ENCODE results near the gene ZDHHC11.

Gene ZDHHC11

DNA sequence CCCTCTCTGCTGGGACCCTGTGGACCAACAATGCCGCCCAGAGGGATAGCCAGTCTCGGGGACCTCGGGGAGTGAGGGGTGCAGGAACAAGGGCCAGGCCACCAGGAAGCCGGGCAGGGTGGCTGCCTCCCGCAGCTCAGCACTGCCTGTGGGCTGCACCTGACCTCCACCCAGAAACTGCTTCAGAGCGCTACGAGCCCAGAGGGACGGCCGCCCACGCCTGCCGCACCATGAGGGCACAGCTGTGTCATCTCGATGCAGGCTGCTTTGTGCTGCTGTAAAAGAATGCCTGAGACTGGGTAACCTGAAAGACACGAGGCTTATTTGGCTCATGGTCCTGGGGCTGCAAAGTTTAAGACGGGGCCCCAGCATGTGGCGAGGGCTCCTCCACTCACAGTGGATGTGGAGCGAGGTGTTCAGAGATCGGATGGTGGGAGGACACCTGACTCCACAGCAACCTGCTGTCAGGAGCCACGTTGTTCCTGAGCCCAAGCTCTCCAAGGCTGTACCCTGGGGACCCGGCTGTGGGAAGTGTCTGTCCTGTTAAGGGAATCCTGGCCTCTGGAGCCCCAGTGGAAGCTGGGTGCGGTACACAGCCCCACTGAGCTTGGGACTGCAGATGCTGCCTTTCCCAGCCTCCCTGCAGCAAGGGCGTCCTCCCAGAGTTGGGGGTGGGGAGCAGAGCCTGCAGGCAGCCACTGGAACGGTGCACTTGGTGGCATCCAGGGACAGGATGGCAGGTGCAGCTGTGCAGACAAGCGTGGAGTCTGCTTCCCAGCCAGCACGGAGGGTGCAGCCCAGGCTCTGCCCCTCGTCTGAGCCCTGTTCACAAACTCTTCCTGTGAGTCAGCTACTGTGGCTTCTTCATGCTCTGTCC is 11.8 kb upstream of the ZDHHC11 start:
- Histone ChIP-seq H3K9me3 (no peaks in the 10 kb centered on the region), H3K27me3 (no peaks in the 10 kb centered on the region), H3K4me3 (ENCODE audit: low read depth, low read length) (no peak overlapping the region), H3K36me3 (peaks cover 48% of the 10 kb centered on the region), H3K4me1 (peaks cover 3% of the 10 kb centered on the region; the same call in 1 of the 2 replicates)
- peak; percentile 81 for DNase-seq
- TF ChIP-seq, protein P1, sequence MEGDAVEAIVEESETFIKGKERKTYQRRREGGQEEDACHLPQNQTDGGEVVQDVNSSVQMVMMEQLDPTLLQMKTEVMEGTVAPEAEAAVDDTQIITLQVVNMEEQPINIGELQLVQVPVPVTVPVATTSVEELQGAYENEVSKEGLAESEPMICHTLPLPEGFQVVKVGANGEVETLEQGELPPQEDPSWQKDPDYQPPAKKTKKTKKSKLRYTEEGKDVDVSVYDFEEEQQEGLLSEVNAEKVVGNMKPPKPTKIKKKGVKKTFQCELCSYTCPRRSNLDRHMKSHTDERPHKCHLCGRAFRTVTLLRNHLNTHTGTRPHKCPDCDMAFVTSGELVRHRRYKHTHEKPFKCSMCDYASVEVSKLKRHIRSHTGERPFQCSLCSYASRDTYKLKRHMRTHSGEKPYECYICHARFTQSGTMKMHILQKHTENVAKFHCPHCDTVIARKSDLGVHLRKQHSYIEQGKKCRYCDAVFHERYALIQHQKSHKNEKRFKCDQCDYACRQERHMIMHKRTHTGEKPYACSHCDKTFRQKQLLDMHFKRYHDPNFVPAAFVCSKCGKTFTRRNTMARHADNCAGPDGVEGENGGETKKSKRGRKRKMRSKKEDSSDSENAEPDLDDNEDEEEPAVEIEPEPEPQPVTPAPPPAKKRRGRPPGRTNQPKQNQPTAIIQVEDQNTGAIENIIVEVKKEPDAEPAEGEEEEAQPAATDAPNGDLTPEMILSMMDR (IDR thresholded peaks at IDR 0.05; ENCODE audit: low read depth, low read length): no peak

DNA sequence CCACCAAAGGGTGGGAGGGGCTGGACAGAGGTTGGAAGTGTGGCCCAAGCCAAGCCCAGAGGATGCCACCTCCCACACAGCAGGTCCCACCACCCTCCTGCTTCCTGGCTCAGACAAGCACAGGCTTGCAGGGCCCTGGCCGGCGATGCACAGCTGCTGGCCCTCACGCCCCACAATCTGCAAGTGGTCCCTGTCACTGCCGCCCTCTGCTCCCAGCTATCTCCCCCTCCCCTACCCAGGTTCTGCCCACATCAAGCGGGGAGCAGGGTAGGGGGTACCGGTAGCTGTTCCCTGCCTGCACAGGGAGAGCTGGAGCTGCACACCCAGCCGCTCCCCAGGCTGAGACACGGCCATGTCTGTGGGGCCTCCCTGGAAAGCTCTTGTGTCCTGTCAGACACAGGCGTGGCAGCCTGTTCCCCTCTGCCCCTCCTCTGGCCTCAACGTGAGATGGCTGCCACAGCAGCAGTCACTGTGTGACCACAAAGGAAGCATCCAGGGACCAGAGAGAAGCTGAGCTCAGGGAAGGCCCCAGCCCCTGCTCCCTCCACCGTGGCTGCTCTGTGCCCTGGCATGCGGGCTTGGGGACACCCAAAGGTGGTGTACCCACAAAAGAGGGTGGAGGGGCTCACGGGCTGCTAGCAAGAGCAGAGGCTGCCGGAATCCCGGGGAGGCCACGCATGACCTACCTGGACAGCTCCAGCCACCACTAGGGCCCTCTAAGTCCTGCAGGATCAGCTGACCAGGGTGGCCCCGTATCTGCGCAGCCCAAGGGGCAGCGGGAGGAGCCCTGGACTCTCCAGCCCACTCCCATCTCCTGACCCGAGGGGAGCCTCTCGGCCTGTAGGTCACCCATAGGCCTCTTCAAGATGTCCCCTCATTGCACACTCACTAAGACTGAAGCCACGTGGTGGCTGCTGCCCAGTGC is 10.9 kb upstream of the ZDHHC11 start:
- H3K9me3 ChIP-seq: no peaks in the 10 kb centered on the region
- no peak for DNase-seq
- H3K4me1 ChIP-seq: peaks cover 8% of the 10 kb centered on the region; the same call in 1 of the 2 replicates
- no peak overlapping the region for H3K4me3 ChIP-seq (ENCODE audit: low read depth, low read length)
- peaks cover 40% of the 10 kb centered on the region for H3K36me3 ChIP-seq
- no peaks in the 10 kb centered on the region for H3K27me3 ChIP-seq
- TF ChIP-seq, protein P1 (IDR thresholded peaks at IDR 0.05; ENCODE audit: low read depth, low read length): no peak

DNA sequence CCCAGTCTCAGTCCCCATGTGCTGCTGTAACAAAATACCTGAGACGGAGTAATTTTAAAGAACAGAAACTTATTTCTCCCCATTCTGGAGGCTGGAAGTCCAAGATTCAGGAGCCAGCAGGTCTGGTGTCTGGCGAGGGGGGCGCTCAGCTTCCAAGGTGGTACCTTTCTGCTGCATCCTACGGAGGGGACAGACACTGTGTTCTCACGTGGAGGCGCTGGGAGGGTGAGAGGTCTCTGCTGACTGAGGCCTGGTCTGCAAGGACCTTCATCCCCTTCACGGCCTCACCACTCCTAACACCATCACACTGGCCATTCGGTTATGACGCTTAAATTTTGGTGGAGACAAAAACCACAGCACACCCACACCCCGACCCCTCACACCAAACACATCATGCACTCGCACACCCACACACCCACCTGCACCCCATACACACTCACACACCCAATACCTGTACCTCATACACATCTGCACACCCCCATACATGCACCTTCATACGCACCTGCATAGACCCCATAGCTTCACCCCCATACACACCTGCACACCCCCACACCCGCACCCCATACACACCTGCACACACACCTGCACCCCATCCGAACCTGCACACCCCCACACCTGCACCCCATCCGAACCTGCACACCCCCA is 9.8 kb upstream of the ZDHHC11 start:
- H3K9me3 ChIP-seq: no peaks in the 10 kb centered on the region
- TF ChIP-seq, protein P1 (IDR thresholded peaks at IDR 0.05; ENCODE audit: low read depth, low read length): no peak
- no peak for DNase-seq
- peaks cover 34% of the 10 kb centered on the region for H3K36me3 ChIP-seq
- H3K27me3 ChIP-seq: no peaks in the 10 kb centered on the region
- peaks cover 8% of the 10 kb centered on the region; the same call in 1 of the 2 replicates for H3K4me1 ChIP-seq
- no peak overlapping the region for H3K4me3 ChIP-seq (ENCODE audit: low read depth, low read length)

DNA sequence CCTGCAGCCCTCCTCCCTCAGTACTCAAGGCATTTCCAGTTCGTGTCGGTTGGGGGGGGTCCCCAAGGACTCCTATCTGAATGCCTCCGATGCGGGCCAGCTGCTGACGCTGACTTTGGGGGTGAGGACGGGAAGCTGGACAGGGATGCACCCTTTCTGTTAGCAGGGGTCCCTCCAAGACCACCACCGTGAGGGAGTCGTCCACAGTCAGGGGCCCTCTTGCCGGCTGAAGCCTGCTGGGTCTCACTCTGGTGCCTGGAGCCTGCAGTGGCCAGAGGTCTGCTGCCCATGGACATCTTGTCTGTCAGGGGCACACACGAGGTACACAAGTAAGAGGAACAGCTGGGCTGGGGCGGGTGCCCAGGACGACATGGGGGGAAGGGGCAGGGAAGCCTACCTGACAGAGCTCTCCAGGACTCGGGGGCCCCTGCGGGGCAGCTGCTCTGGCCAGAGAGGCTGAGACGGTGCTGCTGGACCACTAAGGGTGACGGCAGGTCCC is 9.1 kb upstream of the ZDHHC11 start:
- H3K9me3 ChIP-seq: no peaks in the 10 kb centered on the region
- TF ChIP-seq, protein P1 (IDR thresholded peaks at IDR 0.05; ENCODE audit: low read depth, low read length): no peak
- peaks cover 26% of the 10 kb centered on the region for H3K36me3 ChIP-seq
- H3K27me3 ChIP-seq: no peaks in the 10 kb centered on the region
- DNase-seq: no peak
- peaks cover 8% of the 10 kb centered on the region; the same call in 1 of the 2 replicates for H3K4me1 ChIP-seq
- no peak overlapping the region for H3K4me3 ChIP-seq (ENCODE audit: low read depth, low read length)

DNA sequence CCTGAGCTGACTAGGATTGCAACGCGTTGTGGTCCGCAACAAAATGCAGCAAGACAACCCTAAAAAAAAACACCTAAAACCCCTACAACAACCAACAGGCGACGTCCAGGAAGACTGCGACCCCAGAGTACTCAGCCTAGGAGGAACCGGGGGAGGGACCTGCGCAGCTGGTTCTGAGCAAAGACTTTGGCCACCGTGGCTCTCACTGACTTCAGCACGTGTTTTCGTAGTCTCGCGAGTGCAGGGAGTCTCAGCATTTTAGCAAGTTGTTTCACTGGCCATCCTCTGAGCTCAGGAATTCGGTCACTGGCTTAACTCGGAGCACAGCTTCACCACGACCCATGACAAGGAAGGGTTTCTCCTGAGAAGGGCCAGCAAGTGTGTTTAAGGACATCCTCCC is 8.6 kb upstream of the ZDHHC11 start:
- Histone ChIP-seq H3K4me3 (ENCODE audit: low read depth, low read length) (no peak overlapping the region), H3K27me3 (no peaks in the 10 kb centered on the region), H3K9me3 (no peaks in the 10 kb centered on the region), H3K4me1 (peaks cover 8% of the 10 kb centered on the region; the same call in 1 of the 2 replicates), H3K36me3 (peaks cover 21% of the 10 kb centered on the region)
- TF ChIP-seq, protein P1 (IDR thresholded peaks at IDR 0.05; ENCODE audit: low read depth, low read length): no peak
- no peak for DNase-seq

Data from BE2C (cell line).